Adipocyte (in vitro differentiated cells): Measurements from ENCODE around the gene NDUFAF8.
A peak's percentile ranks its signal among the peaks of the same experiment; 100 is the strongest.

ENCODE experiments used
- DNase-seq: peaks from one replicate; pipeline ENCODE4 v3.0.0-alpha.2; 2015; ENCODE audit warnings: low read depth
- H3K27me3 ChIP-seq: replicated peaks from 2 replicates; pipeline ENCODE4 v1.7.0; 2013; ENCODE audit warnings: mild to moderate bottlenecking, low read length, moderate library complexity; ENCODE audit not compliant: control insufficient read depth, insufficient read depth
- H3K36me3 ChIP-seq: 2 replicates; pipeline ENCODE4 v1.7.0; 2013; ENCODE audit warnings: low read length, mild to moderate bottlenecking, moderate library complexity; ENCODE audit not compliant: control insufficient read depth, insufficient read depth, severe bottlenecking
- H3K4me1 ChIP-seq: 2 replicates; pipeline ENCODE4 v1.7.0; 2013; ENCODE audit warnings: mild to moderate bottlenecking, low read length, moderate library complexity; ENCODE audit not compliant: control insufficient read depth, insufficient read depth
- H3K4me3 ChIP-seq: 2 replicates; pipeline ENCODE4 v1.7.0; 2013; ENCODE audit warnings: mild to moderate bottlenecking, low read length, moderate library complexity
- H3K9ac ChIP-seq: 2 replicates; pipeline ENCODE4 v1.7.0; 2013; ENCODE audit warnings: mild to moderate bottlenecking, low read length, moderate library complexity
- H3K9me3 ChIP-seq: 2 replicates; pipeline ENCODE4 v1.7.0; 2013; ENCODE audit warnings: mild to moderate bottlenecking, low read length, moderate library complexity; ENCODE audit not compliant: control insufficient read depth

The NDUFAF8 gene

GRCh38 chr17:81285179-81285878 lies 46.2 kb downstream of the NDUFAF8 start:
- Histone ChIP-seq H3K4me3 (peak overlapping the region; percentile 71), H3K9ac (peak overlapping the region; percentile 78), H3K4me1 (peaks cover 12% of the 10 kb centered on the region), H3K27me3 (no peaks in the 10 kb centered on the region), H3K36me3 (peaks cover 48% of the 10 kb centered on the region), H3K9me3 (no peaks in the 10 kb centered on the region)
- DNase-seq = peak; percentile 24

- H3K9ac ChIP-seq = peak overlapping the region; percentile 78
- H3K4me1 ChIP-seq = peaks cover 12% of the 10 kb centered on the region
- H3K36me3 ChIP-seq = peaks cover 47% of the 10 kb centered on the region
- H3K9me3 ChIP-seq = no peaks in the 10 kb centered on the region
- no peak for DNase-seq
- H3K27me3 ChIP-seq = no peaks in the 10 kb centered on the region
- H3K4me3 ChIP-seq = peak overlapping the region; percentile 71
Measured at GRCh38 chr17:81285894-81286293, 46.8 kb downstream of the NDUFAF8 start.

- no peaks in the 10 kb centered on the region for H3K27me3 ChIP-seq
- H3K4me1 ChIP-seq = peaks cover 12% of the 10 kb centered on the region
- no peak overlapping the region for H3K4me3 ChIP-seq
- peaks cover 43% of the 10 kb centered on the region for H3K36me3 ChIP-seq
- H3K9ac ChIP-seq = no peak overlapping the region
- DNase-seq = no peak
- no peaks in the 10 kb centered on the region for H3K9me3 ChIP-seq
Measured at GRCh38 chr17:81286491-81287145, 47.5 kb downstream of the NDUFAF8 start.

GRCh38 chr17:81287152-81287551 lies 48.0 kb downstream of the NDUFAF8 start:
- H3K27me3 ChIP-seq = no peaks in the 10 kb centered on the region
- H3K4me1 ChIP-seq = peaks cover 12% of the 10 kb centered on the region
- no peaks in the 10 kb centered on the region for H3K9me3 ChIP-seq
- H3K36me3 ChIP-seq = peaks cover 38% of the 10 kb centered on the region
- DNase-seq = no peak
- H3K4me3 ChIP-seq = no peak overlapping the region
- no peak overlapping the region for H3K9ac ChIP-seq

GRCh38 chr17:81287741-81288430 lies 48.8 kb downstream of the NDUFAF8 start:
- Histone ChIP-seq H3K27me3 (no peaks in the 10 kb centered on the region), H3K9ac (no peak overlapping the region), H3K4me1 (peaks cover 17% of the 10 kb centered on the region), H3K36me3 (peaks cover 32% of the 10 kb centered on the region), H3K4me3 (no peak overlapping the region), H3K9me3 (no peaks in the 10 kb centered on the region)
- DNase-seq = no peak

GRCh38 chr17:81288715-81289114 lies 49.6 kb downstream of the NDUFAF8 start:
- H3K36me3 ChIP-seq = peaks cover 28% of the 10 kb centered on the region
- H3K4me3 ChIP-seq = no peak overlapping the region
- no peak for DNase-seq
- peaks cover 25% of the 10 kb centered on the region for H3K4me1 ChIP-seq
- H3K9me3 ChIP-seq = no peaks in the 10 kb centered on the region
- no peak overlapping the region for H3K9ac ChIP-seq
- no peaks in the 10 kb centered on the region for H3K27me3 ChIP-seq

GRCh38 chr17:81289627-81290026 lies 50.5 kb downstream of the NDUFAF8 start:
- H3K27me3 ChIP-seq = no peaks in the 10 kb centered on the region
- H3K4me1 ChIP-seq = peaks cover 31% of the 10 kb centered on the region
- H3K9me3 ChIP-seq = no peaks in the 10 kb centered on the region
- H3K9ac ChIP-seq = no peak overlapping the region
- no peak for DNase-seq
- H3K4me3 ChIP-seq = no peak overlapping the region
- peaks cover 24% of the 10 kb centered on the region for H3K36me3 ChIP-seq

- no peak overlapping the region for H3K9ac ChIP-seq
- H3K4me1 ChIP-seq = peaks cover 25% of the 10 kb centered on the region
- H3K36me3 ChIP-seq = peaks cover 24% of the 10 kb centered on the region
- no peak overlapping the region for H3K4me3 ChIP-seq
- H3K9me3 ChIP-seq = no peaks in the 10 kb centered on the region
- no peak for DNase-seq
- H3K27me3 ChIP-seq = no peaks in the 10 kb centered on the region
Measured at GRCh38 chr17:81290230-81290629, 51.1 kb downstream of the NDUFAF8 start.
